Neural progenitor cell (in vitro differentiated cells): ENCODE measurements around the gene NPTN. TPM values are rescaled to one million over a fixed set of nuclear protein-coding genes. Genes with fewer than 3 reads are reported as not detected.

Experiments
- DNase-seq: peaks from one replicate; pipeline ENCODE4 v3.0.0-alpha.2; 2016; ENCODE audit warnings: low spot score
- H2AFZ ChIP-seq: fragments of 200-600 bp; sonication (generic); replicated peaks from 2 replicates; pipeline ENCODE4 v1.6.1; 2016; ENCODE audit warnings: antibody characterized with exemption
- H3F3A ChIP-seq: fragments of 200-600 bp; sonication (generic); 2 replicates; pipeline ENCODE4 v1.6.1; 2016; ENCODE audit warnings: antibody characterized with exemption, low read depth
- H3K27ac ChIP-seq: fragments of 200-600 bp; sonication (generic); 2 replicates; pipeline ENCODE4 v1.5.1; 2016; ENCODE audit warnings: mild to moderate bottlenecking
- H3K27me3 ChIP-seq: fragments of 200-600 bp; sonication (generic); 2 replicates; pipeline ENCODE4 v1.6.1; 2016; ENCODE audit warnings: mild to moderate bottlenecking, moderate library complexity
- H3K36me3 ChIP-seq: fragments of 200-600 bp; sonication (generic); 2 replicates; pipeline ENCODE4 v1.5.1; 2016
- H3K4me1 ChIP-seq: fragments of 200-600 bp; sonication (generic); 2 replicates; pipeline ENCODE4 v1.6.1; 2016; ENCODE audit warnings: mixed run types
- H3K4me2 ChIP-seq: fragments of 200-600 bp; sonication (generic); 2 replicates; pipeline ENCODE4 v1.6.1; 2016
- H3K4me3 ChIP-seq: fragments of 200-600 bp; sonication (generic); 2 replicates; pipeline ENCODE4 v1.5.1; 2016
- H3K79me2 ChIP-seq: fragments of 200-600 bp; sonication (generic); 2 replicates; pipeline ENCODE4 v1.6.1; 2016; ENCODE audit warnings: low read depth
- H3K9ac ChIP-seq: fragments of 200-600 bp; sonication (generic); 2 replicates; pipeline ENCODE4 v1.6.1; 2016
- H3K9me3 ChIP-seq: fragments of 200-600 bp; sonication (generic); 2 replicates; pipeline ENCODE4 v1.5.1; 2016; ENCODE audit warnings: low read depth
- H4K20me1 ChIP-seq: fragments of 200-600 bp; sonication (generic); 2 replicates; pipeline ENCODE4 v1.6.1; 2016; ENCODE audit warnings: low read depth
- H3K27ac Mint-ChIP-seq: 3 replicates; pipeline ENCODE4 v1.8.0; 2021; ENCODE audit warnings: mixed read lengths
- H3K27me3 Mint-ChIP-seq: 2 replicates; pipeline ENCODE4 v1.8.0; 2022; ENCODE audit warnings: low read depth, mild to moderate bottlenecking, inconsistent platforms, moderate library complexity, mixed read lengths; ENCODE audit not compliant: insufficient read depth
- H3K36me3 Mint-ChIP-seq: 3 replicates; pipeline ENCODE4 v1.8.0; 2021; ENCODE audit warnings: mixed read lengths
- H3K4me1 Mint-ChIP-seq: 3 replicates; pipeline ENCODE4 v1.8.0; 2021; ENCODE audit warnings: mixed read lengths
- H3K4me3 Mint-ChIP-seq: 3 replicates; pipeline ENCODE4 v1.8.0; 2021; ENCODE audit warnings: mild to moderate bottlenecking, moderate library complexity, mixed read lengths
- H3K9me3 Mint-ChIP-seq: 3 replicates; pipeline ENCODE4 v1.8.0; 2020; ENCODE audit warnings: mixed read lengths
- CTCF ChIP-seq: fragments of 200-600 bp; sonication (generic); IDR thresholded peaks from 2 replicates; pipeline ENCODE4 v1.5.1; 2017; ENCODE audit warnings: antibody characterized with exemption, mild to moderate bottlenecking
- EZH2 ChIP-seq: fragments of 200-600 bp; sonication (generic); IDR thresholded peaks from 2 replicates; pipeline ENCODE4 v1.6.1; 2017; ENCODE audit warnings: antibody characterized with exemption, mild to moderate bottlenecking, moderate library complexity
- EZH2phosphoT487 ChIP-seq: fragments of 200-600 bp; sonication (generic); IDR thresholded peaks from 2 replicates; pipeline ENCODE4 v1.6.1; 2017; ENCODE audit warnings: antibody characterized with exemption
- total RNA-seq: library from RNA; depleted of rRNA; stranded (reverse); fragments of >200 nt; gene quantifications from 2 replicates; pipeline ENCODE4 v1.2.3, GENCODE V29; 2015; ENCODE audit warnings: low replicate concordance

NPTN gene
- total RNA-seq, 1 donor from 2014 or later = 110 TPM

- Histone ChIP-seq H3K9ac (no peak overlapping the region), H3K9me3 (no peaks in the 10 kb centered on the region), H3K4me1 (peaks cover 10% of the 10 kb centered on the region), H3K36me3 (no peaks in the 10 kb centered on the region), H4K20me1 (peaks cover 9% of the 10 kb centered on the region), H3K4me2 (no peak overlapping the region), H3K27ac (no peak overlapping the region), H3K27me3 (no peaks in the 10 kb centered on the region), H3F3A (peaks cover 18% of the 10 kb centered on the region), H3K4me3 (no peak overlapping the region), H3K79me2 (peaks cover 16% of the 10 kb centered on the region), H2AFZ (no peak overlapping the region)
- DNase-seq = no peak
- Mint-ChIP-seq H3K27me3 (peaks cover 7% of the 10 kb centered on the region), H3K27ac (no peak overlapping the region), H3K4me3 (no peak overlapping the region), H3K36me3 (no peaks in the 10 kb centered on the region), H3K4me1 (peaks cover 19% of the 10 kb centered on the region), H3K9me3 (no peaks in the 10 kb centered on the region)
- TF ChIP-seq CTCF (no peak), EZH2 (no peak), EZH2phosphoT487 (no peak)
Observed at GRCh38 chr15:73681063-73681462, 47.9 kb upstream of the NPTN start.

GRCh38 chr15:73680549-73680948, 47.4 kb upstream of the NPTN start:
- peaks cover 7% of the 10 kb centered on the region for H3K27me3 Mint-ChIP-seq
- no peak for DNase-seq
- no peak overlapping the region for H3K27ac ChIP-seq

GRCh38 chr15:73679964-73680363, 46.8 kb upstream of the NPTN start:
- H3K27me3 Mint-ChIP-seq = peaks cover 7% of the 10 kb centered on the region
- H3K36me3 Mint-ChIP-seq = no peaks in the 10 kb centered on the region
- no peak overlapping the region for H3K4me2 ChIP-seq
- no peak overlapping the region for H3K27ac ChIP-seq
- TF ChIP-seq EZH2phosphoT487 = no peak
- no peak for TF ChIP-seq EZH2
- H3K4me3 ChIP-seq = no peak overlapping the region
- no peaks in the 10 kb centered on the region for H3K27me3 ChIP-seq
- no peak for DNase-seq
- no peak overlapping the region for H3K9ac ChIP-seq
- H3K9me3 Mint-ChIP-seq = no peaks in the 10 kb centered on the region
- H3K79me2 ChIP-seq = peaks cover 5% of the 10 kb centered on the region
- H2AFZ ChIP-seq = no peak overlapping the region
- H3K9me3 ChIP-seq = no peaks in the 10 kb centered on the region
- H4K20me1 ChIP-seq = no peaks in the 10 kb centered on the region
- peaks cover 10% of the 10 kb centered on the region for H3K4me1 Mint-ChIP-seq
- no peaks in the 10 kb centered on the region for H3K36me3 ChIP-seq
- H3K4me1 ChIP-seq = peaks cover 4% of the 10 kb centered on the region
- peaks cover 18% of the 10 kb centered on the region for H3F3A ChIP-seq
- H3K4me3 Mint-ChIP-seq = no peak overlapping the region
- H3K27ac Mint-ChIP-seq = no peak overlapping the region

More at GRCh38 chr15:73680549-73680948, 47.4 kb upstream of the NPTN start:
- TF ChIP-seq EZH2 (no peak), EZH2phosphoT487 (no peak), CTCF (no peak)
- Mint-ChIP-seq H3K27ac (no peak overlapping the region), H3K9me3 (no peaks in the 10 kb centered on the region), H3K36me3 (no peaks in the 10 kb centered on the region), H3K4me1 (peaks cover 14% of the 10 kb centered on the region), H3K4me3 (no peak overlapping the region)
- peaks cover 4% of the 10 kb centered on the region for H4K20me1 ChIP-seq
- no peaks in the 10 kb centered on the region for H3K36me3 ChIP-seq
- H3K9ac ChIP-seq = no peak overlapping the region
- H3K4me2 ChIP-seq = no peak overlapping the region
- peaks cover 18% of the 10 kb centered on the region for H3F3A ChIP-seq
- no peak overlapping the region for H3K4me3 ChIP-seq
- H3K79me2 ChIP-seq = peaks cover 11% of the 10 kb centered on the region
- H2AFZ ChIP-seq = no peak overlapping the region
- H3K9me3 ChIP-seq = no peaks in the 10 kb centered on the region
- peaks cover 5% of the 10 kb centered on the region for H3K4me1 ChIP-seq
- H3K27me3 ChIP-seq = no peaks in the 10 kb centered on the region

GRCh38 chr15:73679180-73679579, 46.0 kb upstream of the NPTN start:
- no peak overlapping the region for H3K27ac Mint-ChIP-seq
- peaks cover 10% of the 10 kb centered on the region for H3F3A ChIP-seq
- H3K4me2 ChIP-seq = no peak overlapping the region
- no peaks in the 10 kb centered on the region for H3K36me3 Mint-ChIP-seq
- H3K4me1 Mint-ChIP-seq = peaks cover 10% of the 10 kb centered on the region
- no peak overlapping the region for H2AFZ ChIP-seq
- TF ChIP-seq CTCF = no peak
- peaks cover 7% of the 10 kb centered on the region for H3K27me3 Mint-ChIP-seq
- peaks cover 4% of the 10 kb centered on the region for H3K4me1 ChIP-seq
- no peaks in the 10 kb centered on the region for H3K36me3 ChIP-seq
- no peak overlapping the region for H3K27ac ChIP-seq
- H3K9me3 Mint-ChIP-seq = no peaks in the 10 kb centered on the region
- H3K4me3 ChIP-seq = no peak overlapping the region
- no peaks in the 10 kb centered on the region for H3K9me3 ChIP-seq
- no peak overlapping the region for H3K4me3 Mint-ChIP-seq
- DNase-seq = no peak
- H4K20me1 ChIP-seq = no peaks in the 10 kb centered on the region
- no peaks in the 10 kb centered on the region for H3K27me3 ChIP-seq
- no peaks in the 10 kb centered on the region for H3K79me2 ChIP-seq
- H3K9ac ChIP-seq = no peak overlapping the region
